ENCODE results near the gene SPATA7. TPM values are rescaled to one million over a fixed set of nuclear protein-coding genes. Genes with fewer than 3 reads are reported as not detected.

The SPATA7 gene
- polyA plus RNA-seq, 3 donors: 2.2 to 4.8 (median 3.4) TPM

DNA sequence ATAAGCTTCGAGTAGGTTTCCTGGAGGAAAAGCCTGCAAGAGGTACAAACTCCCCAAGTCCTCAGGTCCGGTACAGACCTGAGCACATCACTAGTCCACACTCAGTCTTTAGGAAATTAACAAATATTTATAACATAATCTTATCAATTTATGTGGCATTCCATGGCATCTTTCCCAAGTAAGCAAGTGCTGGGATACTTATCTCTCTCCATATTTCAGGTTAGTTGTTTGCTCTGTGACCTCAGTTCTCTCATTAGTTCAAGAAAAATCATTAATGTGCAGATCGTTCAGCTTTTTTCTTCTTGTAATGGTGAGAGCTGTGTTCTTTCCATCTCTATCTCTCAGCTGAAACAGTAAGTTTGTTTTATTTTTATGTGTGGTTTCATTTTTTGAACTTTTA is 34.7 kb downstream of the SPATA7 start:
- H3K36me3 ChIP-seq (replicated peaks in 1 of 2; ENCODE audit: control insufficient read depth in 1 of 2, insufficient read depth in 2 of 2, low read length in 2 of 2): peaks cover 0 to 11% of the 10 kb centered on the region in 2 donors
- no CpG with 5 or more reads among the region's 3 CpGs for WGBS (ENCODE audit: insufficient coverage)
- no peaks in the 10 kb centered on the region for H4K20me1 ChIP-seq (ENCODE audit: insufficient read depth, low read length)
- H2AFZ ChIP-seq (ENCODE audit: insufficient read depth, low read depth, low read length, poor library complexity, severe bottlenecking): no peak overlapping the region
- no peak overlapping the region for H3K4me3 ChIP-seq (replicated peaks in 1 of 3; ENCODE audit: low read depth in 2 of 3, low read length in 3 of 3)
- H3K27me3 ChIP-seq (ENCODE audit: control insufficient read depth in 2 of 2, insufficient read depth in 2 of 2, low read length in 2 of 2): no peaks in the 10 kb centered on the region
- intact Hi-C loops (cut with micrococcal nuclease): no loop called here
- Mint-ChIP-seq H3K4me1 (no peaks in the 10 kb centered on the region), H3K9me3 (peaks cover 8 to 21% (median 14%) of the 10 kb centered on the region in 7 donors), H3K4me3 (no peak overlapping the region), H3K27ac (no peak overlapping the region), H3K27me3 (ENCODE audit: low read depth in 3 of 3) (no peaks in the 10 kb centered on the region), H3K36me3 (peaks cover 9 to 23% of the 10 kb centered on the region in 2 donors)
- no peaks in the 10 kb centered on the region for H3K4me1 ChIP-seq (ENCODE audit: control insufficient read depth in 1 of 2, insufficient read depth in 2 of 2, low read length in 2 of 2)
- no peak for DNase-seq
- no peak overlapping the region for H3K9ac ChIP-seq (ENCODE audit: insufficient read depth, low read length, poor library complexity, severe bottlenecking)
- no peak overlapping the region for H3K4me2 ChIP-seq (replicated peaks; ENCODE audit: extremely low read depth, low read length, poor library complexity, severe bottlenecking)
- H3K27ac ChIP-seq (ENCODE audit: low read depth in 1 of 2, low read length in 2 of 2): no peak overlapping the region
- H3K79me2 ChIP-seq (ENCODE audit: insufficient read depth, low read length): no peaks in the 10 kb centered on the region
- TF ChIP-seq, protein P1, sequence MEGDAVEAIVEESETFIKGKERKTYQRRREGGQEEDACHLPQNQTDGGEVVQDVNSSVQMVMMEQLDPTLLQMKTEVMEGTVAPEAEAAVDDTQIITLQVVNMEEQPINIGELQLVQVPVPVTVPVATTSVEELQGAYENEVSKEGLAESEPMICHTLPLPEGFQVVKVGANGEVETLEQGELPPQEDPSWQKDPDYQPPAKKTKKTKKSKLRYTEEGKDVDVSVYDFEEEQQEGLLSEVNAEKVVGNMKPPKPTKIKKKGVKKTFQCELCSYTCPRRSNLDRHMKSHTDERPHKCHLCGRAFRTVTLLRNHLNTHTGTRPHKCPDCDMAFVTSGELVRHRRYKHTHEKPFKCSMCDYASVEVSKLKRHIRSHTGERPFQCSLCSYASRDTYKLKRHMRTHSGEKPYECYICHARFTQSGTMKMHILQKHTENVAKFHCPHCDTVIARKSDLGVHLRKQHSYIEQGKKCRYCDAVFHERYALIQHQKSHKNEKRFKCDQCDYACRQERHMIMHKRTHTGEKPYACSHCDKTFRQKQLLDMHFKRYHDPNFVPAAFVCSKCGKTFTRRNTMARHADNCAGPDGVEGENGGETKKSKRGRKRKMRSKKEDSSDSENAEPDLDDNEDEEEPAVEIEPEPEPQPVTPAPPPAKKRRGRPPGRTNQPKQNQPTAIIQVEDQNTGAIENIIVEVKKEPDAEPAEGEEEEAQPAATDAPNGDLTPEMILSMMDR (IDR thresholded peaks at IDR 0.05): no peak
- peaks cover 6 to 13% of the 10 kb centered on the region in 2 donors for H3K9me3 ChIP-seq (replicated peaks in 1 of 2; ENCODE audit: control insufficient read depth in 1 of 2, insufficient read depth in 1 of 2, low read length in 2 of 2)

DNA sequence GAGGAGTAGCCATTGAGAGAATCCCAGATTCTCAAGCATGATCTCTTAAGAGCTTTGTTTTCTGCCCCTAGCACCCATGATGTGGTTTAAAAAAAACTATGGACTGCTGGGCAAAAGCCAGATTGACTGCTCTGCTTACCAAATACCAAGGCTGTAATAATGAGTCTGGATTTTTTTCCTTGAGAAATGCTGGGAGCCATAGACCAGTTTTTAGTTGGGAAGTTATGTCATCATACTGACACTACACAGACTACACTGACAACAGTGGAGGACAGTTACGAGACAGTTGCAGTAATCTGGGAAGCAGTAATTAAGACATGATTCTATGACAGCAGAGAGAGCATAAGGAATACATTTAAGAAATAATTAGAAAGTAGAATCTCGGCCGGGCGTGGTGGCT is 35.8 kb downstream of the SPATA7 start:
- no peaks in the 10 kb centered on the region for H3K27me3 ChIP-seq (ENCODE audit: control insufficient read depth in 2 of 2, insufficient read depth in 2 of 2, low read length in 2 of 2)
- peaks cover 0 to 11% of the 10 kb centered on the region in 2 donors for H3K36me3 ChIP-seq (replicated peaks in 1 of 2; ENCODE audit: control insufficient read depth in 1 of 2, insufficient read depth in 2 of 2, low read length in 2 of 2)
- Mint-ChIP-seq H3K9me3 (peaks cover 7 to 18% (median 12%) of the 10 kb centered on the region in 7 donors), H3K4me1 (no peaks in the 10 kb centered on the region), H3K36me3 (peaks cover 9 to 20% of the 10 kb centered on the region in 2 donors), H3K27ac (no peak overlapping the region), H3K27me3 (ENCODE audit: low read depth in 3 of 3) (no peaks in the 10 kb centered on the region), H3K4me3 (no peak overlapping the region)
- no peaks in the 10 kb centered on the region for H3K4me1 ChIP-seq (ENCODE audit: control insufficient read depth in 1 of 2, insufficient read depth in 2 of 2, low read length in 2 of 2)
- no peak overlapping the region for H3K4me2 ChIP-seq (replicated peaks; ENCODE audit: extremely low read depth, low read length, poor library complexity, severe bottlenecking)
- no peak overlapping the region for H3K4me3 ChIP-seq (replicated peaks in 1 of 3; ENCODE audit: low read depth in 2 of 3, low read length in 3 of 3)
- DNase-seq: no peak
- no peak overlapping the region for H2AFZ ChIP-seq (ENCODE audit: insufficient read depth, low read depth, low read length, poor library complexity, severe bottlenecking)
- no peaks in the 10 kb centered on the region for H4K20me1 ChIP-seq (ENCODE audit: insufficient read depth, low read length)
- no peak overlapping the region for H3K27ac ChIP-seq (ENCODE audit: low read depth in 1 of 2, low read length in 2 of 2)
- H3K79me2 ChIP-seq (ENCODE audit: insufficient read depth, low read length): no peaks in the 10 kb centered on the region
- WGBS (ENCODE audit: insufficient coverage): 94% methylated on average over 3 of the region's 4 CpGs
- TF ChIP-seq, protein P1 (IDR thresholded peaks at IDR 0.05): no peak
- H3K9me3 ChIP-seq (replicated peaks in 1 of 2; ENCODE audit: control insufficient read depth in 1 of 2, insufficient read depth in 1 of 2, low read length in 2 of 2): peaks cover 6 to 8% of the 10 kb centered on the region in 2 donors
- H3K9ac ChIP-seq (ENCODE audit: insufficient read depth, low read length, poor library complexity, severe bottlenecking): no peak overlapping the region
- intact Hi-C loops (cut with micrococcal nuclease): no loop called here

Data from CD14-positive monocyte (primary cell).